Measurements from ENCODE around the gene CCDC12. TPM values are rescaled to one million over a fixed set of nuclear protein-coding genes. Genes with fewer than 3 reads are reported as not detected.

CCDC12 gene
- total and polyA plus RNA-seq, 2 of the 13 experiments (the other 11 are each of a cell fraction or from before 2014, with no cell fraction given) = 30.1 to 49.5 TPM

DNA sequence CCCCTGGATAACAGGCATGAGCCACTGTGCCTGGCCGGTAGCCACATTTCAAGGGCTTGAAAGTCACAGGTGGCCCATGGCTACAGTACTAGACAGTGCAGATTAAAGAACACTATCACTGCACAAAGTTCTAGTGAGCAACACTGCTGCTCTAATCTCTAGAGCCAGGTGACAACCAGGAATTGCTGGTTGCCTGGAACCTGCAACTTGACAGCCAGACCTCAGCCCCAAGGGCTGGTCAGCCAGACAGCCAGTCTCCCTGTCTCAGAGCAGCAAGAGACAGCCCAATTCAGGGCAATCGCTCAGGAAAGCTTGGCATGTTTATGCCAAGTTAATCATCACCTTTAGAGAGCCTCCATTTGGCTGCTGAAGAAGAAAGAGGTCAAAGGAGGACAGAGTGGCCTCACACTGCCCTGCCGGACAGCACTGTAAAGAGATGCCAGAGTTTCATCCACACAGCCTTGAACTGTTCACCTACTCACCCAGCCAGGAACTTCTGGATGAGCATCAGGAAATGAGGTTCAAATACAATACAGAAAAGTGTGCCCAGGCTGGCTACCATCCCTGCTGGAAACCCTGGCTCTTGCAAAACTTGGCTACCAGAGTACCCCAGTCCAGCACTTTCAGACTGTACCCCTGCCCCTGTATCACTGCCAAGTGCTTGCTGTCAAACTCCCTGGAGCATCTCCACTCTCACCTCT, 6.0 kb downstream of the CCDC12 start (continued):
- TF ChIP-seq ZNF468 (CRISPR knock-in tag; IDR thresholded peaks at IDR 0.05) = no peak
- TF ChIP-seq HMG20B (CRISPR knock-in tag; conservative IDR thresholded peaks at IDR 0.05) = peak; percentile 45; the same call in 1 of the 2 replicates
- TF ChIP-seq, protein P1, sequence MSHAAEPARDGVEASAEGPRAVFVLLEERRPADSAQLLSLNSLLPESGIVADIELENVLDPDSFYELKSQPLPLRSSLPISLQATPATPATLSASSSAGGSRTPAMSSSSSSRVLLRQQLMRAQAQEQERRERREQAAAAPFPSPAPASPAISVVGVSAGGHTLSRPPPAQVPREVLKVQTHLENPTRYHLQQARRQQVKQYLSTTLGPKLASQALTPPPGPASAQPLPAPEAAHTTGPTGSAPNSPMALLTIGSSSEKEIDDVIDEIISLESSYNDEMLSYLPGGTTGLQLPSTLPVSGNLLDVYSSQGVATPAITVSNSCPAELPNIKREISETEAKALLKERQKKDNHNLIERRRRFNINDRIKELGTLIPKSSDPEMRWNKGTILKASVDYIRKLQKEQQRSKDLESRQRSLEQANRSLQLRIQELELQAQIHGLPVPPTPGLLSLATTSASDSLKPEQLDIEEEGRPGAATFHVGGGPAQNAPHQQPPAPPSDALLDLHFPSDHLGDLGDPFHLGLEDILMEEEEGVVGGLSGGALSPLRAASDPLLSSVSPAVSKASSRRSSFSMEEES (CRISPR knock-in tag; IDR thresholded peaks at IDR 0.05) = no peak
- TF ChIP-seq, protein P2, sequence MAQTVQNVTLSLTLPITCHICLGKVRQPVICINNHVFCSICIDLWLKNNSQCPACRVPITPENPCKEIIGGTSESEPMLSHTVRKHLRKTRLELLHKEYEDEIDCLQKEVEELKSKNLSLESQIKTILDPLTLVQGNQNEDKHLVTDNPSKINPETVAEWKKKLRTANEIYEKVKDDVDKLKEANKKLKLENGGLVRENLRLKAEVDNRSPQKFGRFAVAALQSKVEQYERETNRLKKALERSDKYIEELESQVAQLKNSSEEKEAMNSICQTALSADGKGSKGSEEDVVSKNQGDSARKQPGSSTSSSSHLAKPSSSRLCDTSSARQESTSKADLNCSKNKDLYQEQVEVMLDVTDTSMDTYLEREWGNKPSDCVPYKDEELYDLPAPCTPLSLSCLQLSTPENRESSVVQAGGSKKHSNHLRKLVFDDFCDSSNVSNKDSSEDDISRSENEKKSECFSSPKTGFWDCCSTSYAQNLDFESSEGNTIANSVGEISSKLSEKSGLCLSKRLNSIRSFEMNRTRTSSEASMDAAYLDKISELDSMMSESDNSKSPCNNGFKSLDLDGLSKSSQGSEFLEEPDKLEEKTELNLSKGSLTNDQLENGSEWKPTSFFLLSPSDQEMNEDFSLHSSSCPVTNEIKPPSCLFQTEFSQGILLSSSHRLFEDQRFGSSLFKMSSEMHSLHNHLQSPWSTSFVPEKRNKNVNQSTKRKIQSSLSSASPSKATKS (CRISPR knock-in tag; IDR thresholded peaks at IDR 0.05) = no peak
- no peak for TF ChIP-seq ZSCAN20 (CRISPR knock-in tag; IDR thresholded peaks at IDR 0.05; ENCODE audit: borderline replicate concordance)
- no peak for TF ChIP-seq ZNF746 (CRISPR knock-in tag; IDR thresholded peaks at IDR 0.05)
- TF ChIP-seq, protein P3, sequence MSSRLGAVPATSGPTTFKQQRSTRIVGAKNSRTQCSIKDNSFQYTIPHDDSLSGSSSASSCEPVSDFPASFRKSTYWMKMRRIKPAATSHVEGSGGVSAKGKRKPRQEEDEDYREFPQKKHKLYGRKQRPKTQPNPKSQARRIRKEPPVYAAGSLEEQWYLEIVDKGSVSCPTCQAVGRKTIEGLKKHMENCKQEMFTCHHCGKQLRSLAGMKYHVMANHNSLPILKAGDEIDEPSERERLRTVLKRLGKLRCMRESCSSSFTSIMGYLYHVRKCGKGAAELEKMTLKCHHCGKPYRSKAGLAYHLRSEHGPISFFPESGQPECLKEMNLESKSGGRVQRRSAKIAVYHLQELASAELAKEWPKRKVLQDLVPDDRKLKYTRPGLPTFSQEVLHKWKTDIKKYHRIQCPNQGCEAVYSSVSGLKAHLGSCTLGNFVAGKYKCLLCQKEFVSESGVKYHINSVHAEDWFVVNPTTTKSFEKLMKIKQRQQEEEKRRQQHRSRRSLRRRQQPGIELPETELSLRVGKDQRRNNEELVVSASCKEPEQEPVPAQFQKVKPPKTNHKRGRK (CRISPR knock-in tag; IDR thresholded peaks at IDR 0.05) = no peak
- TF ChIP-seq, protein P4, sequence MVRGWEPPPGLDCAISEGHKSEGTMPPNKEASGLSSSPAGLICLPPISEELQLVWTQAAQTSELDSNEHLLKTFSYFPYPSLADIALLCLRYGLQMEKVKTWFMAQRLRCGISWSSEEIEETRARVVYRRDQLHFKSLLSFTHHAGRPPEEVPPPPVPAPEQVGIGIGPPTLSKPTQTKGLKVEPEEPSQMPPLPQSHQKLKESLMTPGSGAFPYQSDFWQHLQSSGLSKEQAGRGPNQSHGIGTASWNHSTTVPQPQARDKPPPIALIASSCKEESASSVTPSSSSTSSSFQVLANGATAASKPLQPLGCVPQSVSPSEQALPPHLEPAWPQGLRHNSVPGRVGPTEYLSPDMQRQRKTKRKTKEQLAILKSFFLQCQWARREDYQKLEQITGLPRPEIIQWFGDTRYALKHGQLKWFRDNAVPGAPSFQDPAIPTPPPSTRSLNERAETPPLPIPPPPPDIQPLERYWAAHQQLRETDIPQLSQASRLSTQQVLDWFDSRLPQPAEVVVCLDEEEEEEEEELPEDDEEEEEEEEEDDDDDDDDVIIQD (CRISPR knock-in tag; IDR thresholded peaks at IDR 0.05; ENCODE audit: low read depth) = peak; percentile 59
- TF ChIP-seq TOE1 (CRISPR knock-in tag; IDR thresholded peaks at IDR 0.05) = no peak
- no peak for TF ChIP-seq ZNF337 (CRISPR knock-in tag; IDR thresholded peaks at IDR 0.05; ENCODE audit: borderline replicate concordance, low read depth)
- TF ChIP-seq ZNF367 (CRISPR knock-in tag; IDR thresholded peaks at IDR 0.05; ENCODE audit: borderline replicate concordance) = no peak
- TF ChIP-seq PHF20 (CRISPR knock-in tag; IDR thresholded peaks at IDR 0.05) = no peak
- TF ChIP-seq, protein P5, sequence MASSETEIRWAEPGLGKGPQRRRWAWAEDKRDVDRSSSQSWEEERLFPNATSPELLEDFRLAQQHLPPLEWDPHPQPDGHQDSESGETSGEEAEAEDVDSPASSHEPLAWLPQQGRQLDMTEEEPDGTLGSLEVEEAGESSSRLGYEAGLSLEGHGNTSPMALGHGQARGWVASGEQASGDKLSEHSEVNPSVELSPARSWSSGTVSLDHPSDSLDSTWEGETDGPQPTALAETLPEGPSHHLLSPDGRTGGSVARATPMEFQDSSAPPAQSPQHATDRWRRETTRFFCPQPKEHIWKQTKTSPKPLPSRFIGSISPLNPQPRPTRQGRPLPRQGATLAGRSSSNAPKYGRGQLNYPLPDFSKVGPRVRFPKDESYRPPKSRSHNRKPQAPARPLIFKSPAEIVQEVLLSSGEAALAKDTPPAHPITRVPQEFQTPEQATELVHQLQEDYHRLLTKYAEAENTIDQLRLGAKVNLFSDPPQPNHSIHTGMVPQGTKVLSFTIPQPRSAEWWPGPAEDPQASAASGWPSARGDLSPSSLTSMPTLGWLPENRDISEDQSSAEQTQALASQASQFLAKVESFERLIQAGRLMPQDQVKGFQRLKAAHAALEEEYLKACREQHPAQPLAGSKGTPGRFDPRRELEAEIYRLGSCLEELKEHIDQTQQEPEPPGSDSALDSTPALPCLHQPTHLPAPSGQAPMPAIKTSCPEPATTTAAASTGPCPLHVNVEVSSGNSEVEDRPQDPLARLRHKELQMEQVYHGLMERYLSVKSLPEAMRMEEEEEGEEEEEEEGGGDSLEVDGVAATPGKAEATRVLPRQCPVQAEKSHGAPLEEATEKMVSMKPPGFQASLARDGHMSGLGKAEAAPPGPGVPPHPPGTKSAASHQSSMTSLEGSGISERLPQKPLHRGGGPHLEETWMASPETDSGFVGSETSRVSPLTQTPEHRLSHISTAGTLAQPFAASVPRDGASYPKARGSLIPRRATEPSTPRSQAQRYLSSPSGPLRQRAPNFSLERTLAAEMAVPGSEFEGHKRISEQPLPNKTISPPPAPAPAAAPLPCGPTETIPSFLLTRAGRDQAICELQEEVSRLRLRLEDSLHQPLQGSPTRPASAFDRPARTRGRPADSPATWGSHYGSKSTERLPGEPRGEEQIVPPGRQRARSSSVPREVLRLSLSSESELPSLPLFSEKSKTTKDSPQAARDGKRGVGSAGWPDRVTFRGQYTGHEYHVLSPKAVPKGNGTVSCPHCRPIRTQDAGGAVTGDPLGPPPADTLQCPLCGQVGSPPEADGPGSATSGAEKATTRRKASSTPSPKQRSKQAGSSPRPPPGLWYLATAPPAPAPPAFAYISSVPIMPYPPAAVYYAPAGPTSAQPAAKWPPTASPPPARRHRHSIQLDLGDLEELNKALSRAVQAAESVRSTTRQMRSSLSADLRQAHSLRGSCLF (CRISPR knock-in tag; IDR thresholded peaks at IDR 0.05; ENCODE audit: borderline replicate concordance) = no peak
- peak; percentile 90 for TF ChIP-seq NR2F6 (IDR thresholded peaks at IDR 0.05)
- TF ChIP-seq NR2F6 (CRISPR knock-in tag; IDR thresholded peaks at IDR 0.05) = peak; percentile 97
- no peak for TF ChIP-seq RBM22 (optimal IDR thresholded peaks at IDR 0.05; ENCODE audit: low read length)
- no peak for TF ChIP-seq MZF1 (CRISPR knock-in tag; IDR thresholded peaks at IDR 0.05; ENCODE audit: borderline replicate concordance)
- TF ChIP-seq HNRNPL (IDR thresholded peaks at IDR 0.05; ENCODE audit: low read depth, low read length) = no peak
